Pancreas (tissue), 10 donors: ENCODE data around the gene FDPS. TPM values are rescaled to one million over a fixed set of nuclear protein-coding genes. Genes with fewer than 3 reads are reported as not detected.

Experiments
- ATAC-seq, 4 donors: fragments of 200-7000 bp; cut with Tn5 transposase; one replicate each; pipeline versions ENCODE4 v1.8.0 to v1.9.1; 2020; ENCODE audit warnings: mild to moderate bottlenecking in 4 of 4, moderate library complexity in 4 of 4
- DNase-seq, 6 donors: peaks; one replicate each; pipeline ENCODE4 v3.0.0-alpha.2; 2020
- FAIRE-seq: peaks from 2 replicates; lab custom pipeline; 2012; peaks lifted over from hg19 to GRCh38; lab: Jason Lieb, UNC
- H3K27ac ChIP-seq, 4 donors: fragments of 200-600 bp; sonication (generic); 1 replicate in 3 of 4; 2 replicates in 1 of 4; pipeline versions ENCODE4 v1.5.0 to v1.8.0; 2020
- H3K27me3 ChIP-seq, 4 donors: fragments of 200-600 bp; one replicate each; pipeline ENCODE4 v1.8.0; 2021
- H3K36me3 ChIP-seq, 3 donors: fragments of 200-600 bp; sonication (generic) in 1 of 3; one replicate each; pipeline versions ENCODE4 v1.5.0 to v1.8.0; 2020 to 2021
- H3K4me1 ChIP-seq, 3 donors: fragments of 200-600 bp; one replicate each; pipeline ENCODE4 v1.8.0; 2021
- H3K4me3 ChIP-seq, 4 donors: fragments of 200-600 bp; sonication (generic) in 2 of 4; one replicate each; pipeline versions ENCODE4 v1.5.0 to v1.8.0; 2020 to 2021
- H3K9me3 ChIP-seq, 4 donors: fragments of 200-600 bp; one replicate each; pipeline ENCODE4 v1.8.0; 2021
- CTCF ChIP-seq, 4 donors: fragments of 200-600 bp; sonication (generic) in 3 of 4; IDR thresholded peaks; one replicate each; pipeline versions ENCODE4 v1.5.0 to v1.8.0; 2021; ENCODE audit warnings: antibody characterized with exemption in 4 of 4
- WGBS, 2 donors: extraction: QIAGEN DNeasy Blood & Tissue Kit; methylation state at CpG; one replicate each; pipeline ENCODE4 v1.1.7; 2013; 5-methylcytosine and 5-hydroxymethylcytosine counted together
- intact Hi-C, 3 donors: fragments of 100-400 bp; cut with DNase I; formaldehyde crosslinking; loops; one replicate each; pipeline versions ENCODE4 v1.11.1 to v1.14.2; 2022
- polyA plus RNA-seq, 2 donors: library from polyadenylated mRNA; stranded (reverse); fragments of 200-250 nt; gene quantifications; one replicate each; pipeline ENCODE4 v1.2.3, GENCODE V29; 2013
- total RNA-seq, 6 donors: library from RNA; stranded (reverse); fragmentation: NEBNext Ultra II Directional in 4 of 6; extraction: Animal tissue kit (Norgen Biotek cat#: 25700) in 4 of 6; gene quantifications; one replicate each; pipeline versions ENCODE4 v1.2.1 to v1.2.4, GENCODE V29; 2021 to 2023
- donor health status: healthy with polysubstance abuse.
- donor health status: DM: no; HTN: no; CAD: no; lungs with moderate emphysema.
- donor health status: DM: no; HTN: no; CAD: no.
- donor health status: control.
- donor health status: control.
- donor health status: Bipolar disorder and iron deficiency.
- donor health status: DM: yes; HTN: yes; CAD: no.
- donor health status: DM: no; HTN: no; CAD: no.
- donor health status: DM: no; HTN: no; CAD: no.
- donor health status: DM: yes; HTN: yes; CAD: no.

FDPS gene
- total and polyA plus RNA-seq, 8 donors = 48.7 to 151 (median 70.7) TPM

- TF ChIP-seq CTCF (IDR thresholded peaks at IDR 0.05) = no peak
- Histone ChIP-seq H3K27me3 (no peaks in the 10 kb centered on the region), H3K4me3 (no peak overlapping the region), H3K36me3 (peaks cover 0 to 38% (median 35%) of the 10 kb centered on the region in 3 donors), H3K27ac (peak overlapping the region in 1 of 4 donors; percentile 52), H3K9me3 (no peaks in the 10 kb centered on the region), H3K4me1 (peaks cover 0 to 10% (median 7%) of the 10 kb centered on the region in 3 donors)
- DNase-seq (no peak), FAIRE-seq (no peak), ATAC-seq (no peak)
- WGBS, 2 donors = 77 to 85% methylated on average over 11 of the region's 11 CpGs
- intact Hi-C loops = no loop called here
Observed at GRCh38 chr1:155263067-155263466, 45.6 kb upstream of the FDPS start.

- no peak for ATAC-seq
- Histone ChIP-seq H3K36me3 (peaks cover 7 to 66% (median 49%) of the 10 kb centered on the region in 3 donors), H3K27me3 (no peaks in the 10 kb centered on the region), H3K4me1 (peaks cover 0 to 2% (median under 1%) of the 10 kb centered on the region in 3 donors), H3K27ac (no peak overlapping the region), H3K9me3 (no peaks in the 10 kb centered on the region), H3K4me3 (no peak overlapping the region)
- WGBS, 2 donors = 70 to 79% methylated on average over 6 of the region's 6 CpGs
- DNase-seq = no peak
- no peak for TF ChIP-seq CTCF (IDR thresholded peaks at IDR 0.05)
- intact Hi-C loops = no loop called here
- FAIRE-seq = no peak
Observed at GRCh38 chr1:155266553-155266952, 42.1 kb upstream of the FDPS start.

GRCh38 chr1:155267373-155267772 is 41.3 kb upstream of the FDPS start:
- FAIRE-seq = no peak
- intact Hi-C loops = no loop called here

GRCh38 chr1:155268630-155269029 is 40.0 kb upstream of the FDPS start:
- H3K27me3 ChIP-seq = no peaks in the 10 kb centered on the region
- H3K27ac ChIP-seq = no peak overlapping the region
- peaks cover 7 to 66% (median 46%) of the 10 kb centered on the region in 3 donors for H3K36me3 ChIP-seq
- no peak for FAIRE-seq
- DNase-seq = no peak
- intact Hi-C loops = no loop called here
- no peak for ATAC-seq
- no peak for TF ChIP-seq CTCF (IDR thresholded peaks at IDR 0.05)
- H3K4me1 ChIP-seq = peaks cover 0 to 12% (median 3%) of the 10 kb centered on the region in 3 donors
- no peak overlapping the region for H3K4me3 ChIP-seq
- WGBS, 2 donors = 92 to 95% methylated on average over 21 of the region's 21 CpGs
- no peaks in the 10 kb centered on the region for H3K9me3 ChIP-seq

More at GRCh38 chr1:155267373-155267772, 41.3 kb upstream of the FDPS start:
- H3K4me3 ChIP-seq = no peak overlapping the region
- no peak for DNase-seq
- WGBS, 2 donors = 95 to 99% methylated on average over 2 of the region's 2 CpGs
- peaks cover 0 to 10% (median 1%) of the 10 kb centered on the region in 3 donors for H3K4me1 ChIP-seq
- no peak for TF ChIP-seq CTCF (IDR thresholded peaks at IDR 0.05)
- H3K9me3 ChIP-seq = no peaks in the 10 kb centered on the region
- no peak overlapping the region for H3K27ac ChIP-seq
- no peak for ATAC-seq
- peaks cover 7 to 66% (median 49%) of the 10 kb centered on the region in 3 donors for H3K36me3 ChIP-seq
- no peaks in the 10 kb centered on the region for H3K27me3 ChIP-seq

GRCh38 chr1:155269381-155269780 is 39.3 kb upstream of the FDPS start:
- peaks cover 0 to 12% (median 3%) of the 10 kb centered on the region in 3 donors for H3K4me1 ChIP-seq
- 92 to 93% methylated on average over 21 of the region's 21 CpGs for WGBS, 2 donors
- no peak overlapping the region for H3K27ac ChIP-seq
- no peak overlapping the region for H3K4me3 ChIP-seq
- H3K27me3 ChIP-seq = no peaks in the 10 kb centered on the region
- ATAC-seq (no peak), DNase-seq (no peak), FAIRE-seq (no peak)
- H3K36me3 ChIP-seq = peaks cover 7 to 61% (median 40%) of the 10 kb centered on the region in 3 donors
- TF ChIP-seq CTCF (IDR thresholded peaks at IDR 0.05) = no peak
- intact Hi-C loops = no loop called here
- no peaks in the 10 kb centered on the region for H3K9me3 ChIP-seq
